ENCODE measurements around the gene EPX.
A peak's percentile ranks its signal among the peaks of the same experiment; 100 is the strongest.

The EPX gene

GRCh38 chr17:58166682-58167081 is 25.8 kb upstream of the EPX start, which contains the start of gene OR4D2:
OR4D2 (plus strand) TSS chr17:58166982; CDS start chr17:58169656, 2,674 bp downstream.
- Histone ChIP-seq H3K9ac (ENCODE audit: low read length) (no peak within 1 kb of the TSS), H3K4me2 (ENCODE audit: low read length, poor library complexity, severe bottlenecking) (no peak within 1 kb of the TSS), H3K36me3 (ENCODE audit: control insufficient read depth in 1 of 2, insufficient read depth in 2 of 2, low read depth in 1 of 2, low read length in 2 of 2) (no peaks in the 10 kb centered on the region), H2AFZ (ENCODE audit: low read depth, low read length) (no peak within 1 kb of the TSS), H2BK12ac (ENCODE audit: low read length in 2 of 2) (no peak within 1 kb of the TSS), H3K23ac (ENCODE audit: low read length in 2 of 2) (no peak within 1 kb of the TSS), H4K91ac (ENCODE audit: low read length) (no peak within 1 kb of the TSS), H3K27ac (ENCODE audit: low read length, poor library complexity, severe bottlenecking) (no peak within 1 kb of the TSS), H4K8ac (ENCODE audit: low read length) (no peak within 1 kb of the TSS), H3K4me3 (ENCODE audit: insufficient read depth in 1 of 2, low read depth in 1 of 2, low read length in 2 of 2) (no peak within 1 kb of the TSS), H2BK120ac (ENCODE audit: low read depth, low read length) (no peak within 1 kb of the TSS), H3K79me1 (replicated peaks; ENCODE audit: low read length, poor library complexity, severe bottlenecking) (no peaks in the 10 kb centered on the region), H3K4ac (ENCODE audit: low read depth in 1 of 2, low read length in 2 of 2) (no peak within 1 kb of the TSS), H2BK5ac (ENCODE audit: low read depth, low read length, poor library complexity, severe bottlenecking) (no peak within 1 kb of the TSS), H3K4me1 (ENCODE audit: control insufficient read depth, insufficient read depth, low read depth, low read length) (no peaks in the 10 kb centered on the region), H3K27me3 (ENCODE audit: control insufficient read depth in 1 of 2, insufficient read depth in 1 of 2, low read length in 2 of 2) (peaks cover 30 to 55% of the 10 kb centered on the region in 2 experiments), H3K9me3 (ENCODE audit: control insufficient read depth, low read length) (no peaks in the 10 kb centered on the region), H2BK15ac (ENCODE audit: low read depth, poor library complexity, severe bottlenecking) (no peak within 1 kb of the TSS), H3K18ac (ENCODE audit: low read depth in 1 of 2, low read length in 2 of 2) (no peak within 1 kb of the TSS), H2AK5ac (ENCODE audit: low read length, severe bottlenecking) (no peak within 1 kb of the TSS), H3K14ac (ENCODE audit: low read length in 2 of 2) (no peak within 1 kb of the TSS)
- WGBS = 57% methylated on average over 5 of the region's 6 CpGs
- no peak for DNase-seq

GRCh38 chr17:58170622-58171021 is 21.9 kb upstream of the EPX start:
- Histone ChIP-seq H2BK12ac (ENCODE audit: low read length in 2 of 2) (no peak overlapping the region), H3K27me3 (ENCODE audit: control insufficient read depth in 1 of 2, insufficient read depth in 1 of 2, low read length in 2 of 2) (peaks cover 26 to 55% of the 10 kb centered on the region in 2 experiments), H2AFZ (ENCODE audit: low read depth, low read length) (no peak overlapping the region), H3K14ac (ENCODE audit: low read length in 2 of 2) (no peak overlapping the region), H3K79me1 (replicated peaks; ENCODE audit: low read length, poor library complexity, severe bottlenecking) (no peaks in the 10 kb centered on the region), H3K4me2 (ENCODE audit: low read length, poor library complexity, severe bottlenecking) (no peak overlapping the region), H3K27ac (ENCODE audit: low read length, poor library complexity, severe bottlenecking) (no peak overlapping the region), H4K91ac (ENCODE audit: low read length) (no peak overlapping the region), H2BK15ac (ENCODE audit: low read depth, poor library complexity, severe bottlenecking) (no peak overlapping the region), H3K4me3 (ENCODE audit: insufficient read depth in 1 of 2, low read depth in 1 of 2, low read length in 2 of 2) (no peak overlapping the region), H3K9me3 (ENCODE audit: control insufficient read depth, low read length) (no peaks in the 10 kb centered on the region), H3K36me3 (ENCODE audit: control insufficient read depth in 1 of 2, insufficient read depth in 2 of 2, low read depth in 1 of 2, low read length in 2 of 2) (no peaks in the 10 kb centered on the region), H2BK5ac (ENCODE audit: low read depth, low read length, poor library complexity, severe bottlenecking) (no peak overlapping the region), H3K4me1 (ENCODE audit: control insufficient read depth, insufficient read depth, low read depth, low read length) (no peaks in the 10 kb centered on the region), H4K8ac (ENCODE audit: low read length) (no peak overlapping the region), H3K9ac (ENCODE audit: low read length) (no peak overlapping the region), H3K23ac (ENCODE audit: low read length in 2 of 2) (no peak overlapping the region), H2BK120ac (ENCODE audit: low read depth, low read length) (no peak overlapping the region), H3K18ac (ENCODE audit: low read depth in 1 of 2, low read length in 2 of 2) (no peak overlapping the region), H3K4ac (ENCODE audit: low read depth in 1 of 2, low read length in 2 of 2) (no peak overlapping the region), H2AK5ac (ENCODE audit: low read length, severe bottlenecking) (no peak overlapping the region)
- DNase-seq = no peak
- 50% methylated on average over 2 of the region's 4 CpGs for WGBS

- H2AFZ ChIP-seq (ENCODE audit: low read depth, low read length) = no peak overlapping the region
- H3K4me1 ChIP-seq (ENCODE audit: control insufficient read depth, insufficient read depth, low read depth, low read length) = no peaks in the 10 kb centered on the region
- no peaks in the 10 kb centered on the region for H3K79me1 ChIP-seq (replicated peaks; ENCODE audit: low read length, poor library complexity, severe bottlenecking)
- H3K23ac ChIP-seq (ENCODE audit: low read length in 2 of 2) = no peak overlapping the region
- 45% methylated on average over 2 of the region's 2 CpGs for WGBS
- H3K14ac ChIP-seq (ENCODE audit: low read length in 2 of 2) = no peak overlapping the region
- no peak overlapping the region for H2BK12ac ChIP-seq (ENCODE audit: low read length in 2 of 2)
- no peak overlapping the region for H2BK15ac ChIP-seq (ENCODE audit: low read depth, poor library complexity, severe bottlenecking)
- H2BK120ac ChIP-seq (ENCODE audit: low read depth, low read length) = no peak overlapping the region
- no peaks in the 10 kb centered on the region for H3K36me3 ChIP-seq (ENCODE audit: control insufficient read depth in 1 of 2, insufficient read depth in 2 of 2, low read depth in 1 of 2, low read length in 2 of 2)
- H3K4me3 ChIP-seq (ENCODE audit: insufficient read depth in 1 of 2, low read depth in 1 of 2, low read length in 2 of 2) = no peak overlapping the region
- peaks cover 23 to 56% of the 10 kb centered on the region in 2 experiments for H3K27me3 ChIP-seq (ENCODE audit: control insufficient read depth in 1 of 2, insufficient read depth in 1 of 2, low read length in 2 of 2)
- no peak overlapping the region for H2AK5ac ChIP-seq (ENCODE audit: low read length, severe bottlenecking)
- H3K4me2 ChIP-seq (ENCODE audit: low read length, poor library complexity, severe bottlenecking) = no peak overlapping the region
- H3K27ac ChIP-seq (ENCODE audit: low read length, poor library complexity, severe bottlenecking) = no peak overlapping the region
- no peaks in the 10 kb centered on the region for H3K9me3 ChIP-seq (ENCODE audit: control insufficient read depth, low read length)
- H3K9ac ChIP-seq (ENCODE audit: low read length) = no peak overlapping the region
- no peak overlapping the region for H3K4ac ChIP-seq (ENCODE audit: low read depth in 1 of 2, low read length in 2 of 2)
- no peak overlapping the region for H3K18ac ChIP-seq (ENCODE audit: low read depth in 1 of 2, low read length in 2 of 2)
- peak; percentile 10 for DNase-seq
- H2BK5ac ChIP-seq (ENCODE audit: low read depth, low read length, poor library complexity, severe bottlenecking) = no peak overlapping the region
- no peak overlapping the region for H4K8ac ChIP-seq (ENCODE audit: low read length)
- no peak overlapping the region for H4K91ac ChIP-seq (ENCODE audit: low read length)
These were observed 20.0 kb upstream of the EPX start for GRCh38 chr17:58172369-58173071.

GRCh38 chr17:58174871-58175270 is 17.7 kb upstream of the EPX start:
- Histone ChIP-seq H2BK12ac (ENCODE audit: low read length in 2 of 2) (no peak overlapping the region), H3K36me3 (ENCODE audit: control insufficient read depth in 1 of 2, insufficient read depth in 2 of 2, low read depth in 1 of 2, low read length in 2 of 2) (no peaks in the 10 kb centered on the region), H3K9me3 (ENCODE audit: control insufficient read depth, low read length) (no peaks in the 10 kb centered on the region), H2AFZ (ENCODE audit: low read depth, low read length) (no peak overlapping the region), H3K4me1 (ENCODE audit: control insufficient read depth, insufficient read depth, low read depth, low read length) (no peaks in the 10 kb centered on the region), H3K4me2 (ENCODE audit: low read length, poor library complexity, severe bottlenecking) (no peak overlapping the region), H3K18ac (ENCODE audit: low read depth in 1 of 2, low read length in 2 of 2) (no peak overlapping the region), H3K4me3 (ENCODE audit: insufficient read depth in 1 of 2, low read depth in 1 of 2, low read length in 2 of 2) (no peak overlapping the region), H4K91ac (ENCODE audit: low read length) (no peak overlapping the region), H2BK120ac (ENCODE audit: low read depth, low read length) (no peak overlapping the region), H3K27me3 (ENCODE audit: control insufficient read depth in 1 of 2, insufficient read depth in 1 of 2, low read length in 2 of 2) (peaks cover 11 to 51% of the 10 kb centered on the region in 2 experiments), H3K23ac (ENCODE audit: low read length in 2 of 2) (no peak overlapping the region), H2BK5ac (ENCODE audit: low read depth, low read length, poor library complexity, severe bottlenecking) (no peak overlapping the region), H3K79me1 (replicated peaks; ENCODE audit: low read length, poor library complexity, severe bottlenecking) (no peaks in the 10 kb centered on the region), H2AK5ac (ENCODE audit: low read length, severe bottlenecking) (no peak overlapping the region), H2BK15ac (ENCODE audit: low read depth, poor library complexity, severe bottlenecking) (no peak overlapping the region), H3K14ac (ENCODE audit: low read length in 2 of 2) (no peak overlapping the region), H3K27ac (ENCODE audit: low read length, poor library complexity, severe bottlenecking) (no peak overlapping the region), H3K9ac (ENCODE audit: low read length) (no peak overlapping the region), H4K8ac (ENCODE audit: low read length) (no peak overlapping the region), H3K4ac (ENCODE audit: low read depth in 1 of 2, low read length in 2 of 2) (no peak overlapping the region)
- no peak for DNase-seq
- WGBS = 49% methylated on average over 2 of the region's 3 CpGs

Measured in mesenchymal stem cell (in vitro differentiated cells and primary cell).